ENCODE data around the gene CCDC30. TPM values are rescaled to one million over a fixed set of nuclear protein-coding genes. Genes with fewer than 3 reads are reported as not detected.

CCDC30 gene
- 1.2 TPM for total RNA-seq
- long read RNA-seq, partial matches to known transcripts = 1 of 1 reads
- long read RNA-seq, other reads (novel, unspliced or antisense) = 0 of 1 reads

DNA sequence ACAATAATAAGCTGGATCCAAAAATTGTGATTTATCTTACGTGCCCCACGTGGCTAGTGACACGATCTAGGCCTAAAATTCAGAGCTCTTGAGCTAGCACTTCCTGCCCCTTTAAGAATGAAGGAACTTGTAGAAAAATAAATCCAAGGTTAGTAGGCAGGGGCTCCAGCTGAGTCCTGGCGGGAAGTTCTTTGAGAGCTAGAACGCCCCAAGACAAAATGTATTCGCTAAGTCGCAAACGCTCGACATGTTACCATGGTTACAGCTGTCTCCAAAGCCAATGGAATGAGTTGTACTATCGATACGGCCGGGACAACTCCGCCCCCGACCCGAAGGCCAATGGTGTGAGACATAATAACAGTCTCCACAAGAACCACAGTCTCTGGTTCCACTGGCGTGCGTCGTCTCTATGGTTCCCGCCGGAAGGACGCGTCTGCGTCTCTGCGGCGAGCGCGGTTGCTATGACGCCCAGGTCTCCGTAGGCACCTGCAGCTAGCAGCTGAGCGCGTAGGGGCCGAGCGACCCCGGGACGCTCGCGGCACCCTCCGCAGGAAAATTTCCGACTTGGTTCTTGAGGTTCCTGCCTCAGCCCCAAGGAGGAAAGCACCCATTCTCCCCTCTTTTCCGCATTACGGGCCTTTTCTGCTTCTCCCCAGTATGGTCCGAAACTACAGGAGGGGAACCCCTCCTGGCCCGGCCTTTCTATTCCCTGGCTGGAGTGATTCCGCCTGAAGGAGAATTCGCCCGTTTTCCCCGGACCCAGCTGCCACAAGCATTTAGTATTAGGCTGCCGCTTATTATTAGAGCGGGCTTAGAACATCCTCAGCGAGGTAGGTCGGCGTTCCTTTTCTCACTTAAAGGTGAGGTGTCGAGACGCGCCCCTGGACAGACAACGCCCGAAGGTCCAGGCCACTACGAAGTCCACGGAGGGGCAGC lies at the start of gene CCDC30:
CCDC30 (plus strand) TSS at position 459 of the 936 bp plus-strand sequence. CDS start 17,266 bp downstream, outside the sequence.
- DNase-seq = peak; percentile 94
- peak; percentile 100 for ATAC-seq
- intact Hi-C loops (cut with micrococcal nuclease) = no loop called here

DNA sequence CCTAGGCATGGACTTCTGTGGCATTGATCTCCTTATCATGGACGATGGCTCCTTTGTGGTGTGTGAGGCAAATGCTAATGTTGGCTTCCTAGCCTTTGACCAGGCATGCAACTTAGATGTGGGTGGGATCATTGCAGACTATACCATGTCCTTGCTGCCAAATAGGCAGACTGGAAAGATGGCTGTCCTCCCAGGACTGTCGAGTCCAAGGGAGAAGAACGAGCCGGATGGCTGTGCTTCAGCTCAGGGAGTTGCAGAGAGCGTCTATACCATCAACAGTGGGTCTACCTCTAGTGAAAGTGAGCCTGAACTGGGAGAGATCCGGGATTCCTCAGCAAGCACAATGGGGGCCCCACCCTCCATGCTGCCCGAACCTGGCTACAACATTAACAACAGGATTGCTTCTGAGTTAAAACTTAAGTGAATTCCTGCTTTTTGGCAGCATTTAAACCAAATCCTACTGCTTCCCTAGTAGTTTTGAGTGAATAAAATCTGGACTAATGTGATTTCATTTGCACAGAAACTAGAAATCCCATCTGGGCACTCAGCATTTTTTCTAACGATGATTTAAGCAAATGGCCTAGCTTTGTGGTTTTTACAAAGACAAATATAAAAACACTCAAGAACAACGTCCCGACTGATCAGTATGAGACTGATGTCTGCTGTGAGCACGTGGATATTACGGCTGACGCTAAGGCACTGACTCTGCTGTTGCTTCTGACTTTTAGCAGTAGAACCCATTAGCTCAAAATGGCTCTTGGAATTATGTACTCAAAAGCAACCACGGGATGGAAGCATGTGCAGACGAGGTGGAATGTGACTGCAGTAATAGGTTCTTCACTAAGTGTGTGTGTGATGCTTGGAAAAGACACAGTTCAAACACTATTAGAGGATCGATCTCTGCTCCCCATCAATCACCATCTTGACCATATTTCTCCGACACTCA lies 48.3 kb upstream of the CCDC30 start:
- DNase-seq = no peak
- intact Hi-C loops (cut with micrococcal nuclease) = no loop called here
- no peak for ATAC-seq

DNA sequence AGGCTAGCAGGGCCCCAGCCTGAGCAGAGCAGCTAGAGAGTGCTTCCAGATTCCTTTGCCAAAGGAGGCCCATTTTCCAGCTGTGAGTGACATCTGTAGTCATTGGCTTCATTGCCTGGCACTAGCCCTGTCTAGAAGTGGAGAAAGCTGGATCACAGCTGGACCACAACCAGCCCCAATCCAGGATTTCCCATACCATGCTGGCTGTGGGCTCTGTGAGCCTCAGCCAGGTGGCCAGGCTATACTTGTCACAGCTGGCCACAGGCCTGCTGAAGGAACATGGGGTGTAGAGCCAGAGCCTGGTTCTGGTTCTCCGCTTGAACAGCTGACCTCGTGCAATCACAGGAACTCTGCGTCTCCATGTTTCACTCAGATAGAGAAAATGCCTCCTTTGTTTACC lies 45.9 kb upstream of the CCDC30 start:
- DNase-seq (peak; percentile 37), ATAC-seq (peak; percentile 30)
- intact Hi-C loops (cut with micrococcal nuclease) = no loop called here

DNA sequence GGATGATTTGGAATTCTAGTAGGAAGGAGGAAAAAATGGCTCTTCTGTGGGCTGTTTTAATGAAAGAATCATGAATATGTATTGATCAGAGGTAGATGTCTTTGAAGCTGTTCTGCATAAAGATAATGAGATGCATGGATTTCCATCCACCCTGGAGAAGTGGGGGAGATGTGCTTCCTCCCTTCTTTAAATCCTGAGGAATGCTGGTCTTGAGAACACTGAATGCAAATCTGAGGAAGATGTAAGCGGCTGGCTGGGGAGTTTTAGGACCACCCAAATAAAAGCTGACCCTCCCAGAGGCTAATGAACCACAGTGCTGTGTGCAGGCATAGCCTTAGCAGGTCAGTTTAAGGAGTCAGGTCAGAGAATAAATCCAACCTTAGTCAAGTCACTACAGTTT lies 44.6 kb upstream of the CCDC30 start:
- intact Hi-C loops (cut with micrococcal nuclease) = no loop called here
- DNase-seq = no peak
- no peak for ATAC-seq

DNA sequence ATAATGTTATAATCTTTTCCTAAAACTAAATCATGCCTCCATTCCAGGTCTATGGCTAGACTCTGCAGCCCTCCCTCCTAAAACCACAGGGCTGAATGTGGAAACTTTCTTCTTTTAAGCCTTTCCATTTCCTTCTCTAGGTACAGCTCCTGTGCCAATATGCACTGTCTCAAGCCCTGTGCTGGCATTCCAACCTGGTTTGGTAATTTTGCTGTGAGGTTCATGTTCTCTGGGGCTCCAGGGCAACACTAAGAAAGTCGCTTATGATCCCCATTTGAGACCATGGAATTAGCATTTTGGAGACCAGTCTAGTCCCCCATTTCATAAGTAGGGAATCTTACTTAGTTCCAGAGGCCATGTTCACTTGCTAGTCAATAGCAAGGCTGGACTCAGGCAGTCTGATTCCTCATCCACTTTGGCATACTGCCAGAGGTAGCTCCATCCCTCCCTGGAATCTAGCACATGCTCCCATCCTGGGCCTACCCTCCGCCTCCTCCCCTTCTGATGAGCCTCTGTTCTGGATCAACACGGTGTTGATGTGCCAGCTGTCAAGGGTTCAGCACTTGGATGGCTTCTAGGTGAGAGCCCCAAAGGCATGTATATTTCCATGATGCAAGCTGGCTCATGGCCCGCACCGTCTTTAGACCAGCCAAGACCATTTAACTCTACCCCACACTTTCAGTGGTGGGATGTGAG lies 43.8 kb upstream of the CCDC30 start:
- intact Hi-C loops (cut with micrococcal nuclease) = no loop called here
- ATAC-seq (peak; percentile 89), DNase-seq (peak; percentile 80)

DNA sequence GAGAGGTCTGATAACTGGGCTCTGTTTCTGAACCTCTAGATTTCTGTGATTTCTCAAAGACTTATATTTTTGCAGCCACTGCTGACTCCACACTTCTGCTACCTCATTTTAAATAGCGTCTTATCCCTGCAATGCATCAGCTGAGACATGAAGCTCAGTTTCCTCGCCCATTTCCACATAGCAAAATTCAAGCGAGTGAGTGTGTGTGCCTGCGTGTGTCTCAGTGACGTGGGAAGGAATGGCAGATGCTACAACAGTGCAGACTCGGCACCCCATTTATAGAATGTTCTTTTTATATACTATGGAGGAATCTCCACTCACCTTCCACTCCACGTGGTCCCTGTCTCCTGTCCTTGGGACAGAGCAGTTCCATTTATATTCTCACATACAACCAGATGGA lies 43.0 kb upstream of the CCDC30 start:
- intact Hi-C loops (cut with micrococcal nuclease) = no loop called here
- ATAC-seq = peak; percentile 38
- no peak for DNase-seq

DNA sequence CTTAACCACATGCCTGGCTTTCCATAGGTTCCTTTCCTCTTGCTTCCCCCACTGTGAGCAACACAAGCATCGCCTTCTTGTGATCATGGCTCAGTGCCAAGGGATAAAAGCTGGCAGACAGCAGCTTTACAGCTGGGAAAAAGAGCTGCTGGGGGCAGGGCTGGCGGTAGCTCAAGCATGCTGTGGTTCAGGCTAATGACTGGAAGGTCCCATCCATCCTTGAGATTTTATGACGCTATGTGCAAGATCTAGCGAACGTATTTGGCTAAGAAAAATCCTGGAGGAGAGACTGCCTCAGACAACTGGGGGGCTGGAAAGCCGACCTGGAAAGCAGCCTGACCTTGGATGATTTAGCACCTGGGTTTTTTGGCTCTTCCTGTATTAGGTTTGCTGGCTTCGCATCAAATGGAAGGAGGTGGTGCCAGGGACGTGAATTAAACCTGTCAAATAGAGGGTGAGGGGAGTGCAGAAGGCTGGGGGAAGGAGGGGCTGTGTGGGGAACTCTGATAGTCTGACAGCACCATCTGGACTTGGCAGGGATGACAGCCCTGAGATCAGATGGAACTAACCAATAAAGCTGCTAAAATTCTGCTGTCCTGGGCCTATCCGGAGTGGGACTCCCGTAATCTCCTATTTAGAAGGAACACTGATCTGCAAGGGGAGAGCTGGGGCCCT lies 42.0 kb upstream of the CCDC30 start:
- intact Hi-C loops (cut with micrococcal nuclease) = no loop called here
- DNase-seq (peak; percentile 68), ATAC-seq (peak; percentile 71)

DNA sequence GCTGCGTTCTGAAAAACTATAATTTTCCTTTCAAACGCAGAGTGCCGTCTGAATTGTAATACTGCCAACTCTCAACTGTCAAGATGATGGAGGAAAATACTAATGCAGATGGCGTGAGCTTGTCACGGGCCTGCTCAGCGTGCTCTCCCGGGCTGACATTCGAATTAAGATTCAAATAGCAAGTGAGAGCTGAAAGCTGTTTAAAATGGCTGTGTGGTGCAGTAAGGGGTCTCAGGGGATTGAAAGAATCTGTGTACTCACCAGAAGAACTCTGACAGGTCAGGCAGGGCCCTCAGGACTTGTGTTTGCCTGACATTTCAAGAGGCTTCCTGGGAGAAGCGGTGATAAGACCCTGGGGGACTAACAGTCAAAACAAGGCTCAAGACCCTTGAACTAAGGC lies 40.3 kb upstream of the CCDC30 start:
- DNase-seq (no peak), ATAC-seq (peak; percentile 7)
- intact Hi-C loops (cut with micrococcal nuclease) = no loop called here

DNA sequence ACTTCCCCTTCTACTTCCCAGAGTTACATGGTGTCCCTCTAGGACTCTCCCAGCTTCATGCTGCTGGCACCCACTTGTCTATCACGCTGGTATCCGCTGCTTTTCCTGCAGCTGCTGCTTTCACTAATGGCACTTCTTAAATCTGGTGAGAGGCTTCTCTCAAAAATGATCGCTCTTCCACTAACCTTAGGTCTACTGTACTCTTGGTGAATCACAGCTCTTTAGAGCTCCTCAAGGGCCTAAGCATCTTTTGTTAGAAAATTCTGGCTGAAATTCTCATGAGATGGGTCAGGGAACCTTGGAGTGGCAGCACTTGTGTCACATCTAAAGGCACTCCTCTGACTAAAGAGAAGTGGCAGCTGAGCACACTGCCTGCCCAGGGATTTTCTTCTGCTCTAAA lies 39.4 kb upstream of the CCDC30 start:
- no peak for DNase-seq
- intact Hi-C loops (cut with micrococcal nuclease) = no loop called here
- no peak for ATAC-seq

DNA sequence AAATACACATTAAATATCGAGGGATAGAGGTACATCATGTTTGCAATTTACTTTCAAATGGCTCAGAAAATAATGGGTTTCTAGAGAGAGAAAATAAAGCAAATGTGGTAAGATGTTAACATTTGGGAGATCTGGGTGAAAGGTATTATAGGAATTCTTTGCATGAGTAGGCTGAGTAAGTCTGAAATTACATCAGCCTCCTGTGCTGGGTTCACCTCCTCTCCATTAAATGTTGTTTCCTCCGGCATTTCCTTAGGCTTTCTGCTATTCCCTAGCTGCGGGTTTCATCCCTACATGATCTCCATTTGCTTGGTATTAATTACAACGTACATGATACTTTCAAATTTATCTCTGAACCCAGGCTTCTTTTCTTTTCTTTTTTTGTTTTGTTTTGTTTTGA lies 38.9 kb upstream of the CCDC30 start:
- ATAC-seq = no peak
- intact Hi-C loops (cut with micrococcal nuclease) = no loop called here
- no peak for DNase-seq

DNA sequence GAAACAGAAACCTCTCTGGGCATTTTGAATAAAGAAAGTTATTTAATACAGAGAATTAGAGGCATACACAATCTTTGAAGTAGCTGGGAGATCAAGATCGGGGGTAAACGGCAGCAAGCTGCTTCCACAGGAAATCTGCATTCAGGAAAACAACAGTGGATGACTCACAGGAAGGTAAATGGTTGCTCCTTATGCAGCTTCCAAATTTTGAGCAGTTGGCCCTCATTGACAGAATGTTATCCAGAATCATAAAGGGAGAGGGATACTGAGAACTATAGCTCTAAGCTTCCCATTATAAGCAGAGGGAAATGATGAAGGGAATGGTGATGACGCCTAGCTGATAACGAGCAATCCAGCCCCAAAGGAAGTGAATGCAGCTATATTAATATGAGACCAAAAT lies 35.8 kb upstream of the CCDC30 start:
- intact Hi-C loops (cut with micrococcal nuclease) = no loop called here
- no peak for ATAC-seq
- DNase-seq = no peak

DNA sequence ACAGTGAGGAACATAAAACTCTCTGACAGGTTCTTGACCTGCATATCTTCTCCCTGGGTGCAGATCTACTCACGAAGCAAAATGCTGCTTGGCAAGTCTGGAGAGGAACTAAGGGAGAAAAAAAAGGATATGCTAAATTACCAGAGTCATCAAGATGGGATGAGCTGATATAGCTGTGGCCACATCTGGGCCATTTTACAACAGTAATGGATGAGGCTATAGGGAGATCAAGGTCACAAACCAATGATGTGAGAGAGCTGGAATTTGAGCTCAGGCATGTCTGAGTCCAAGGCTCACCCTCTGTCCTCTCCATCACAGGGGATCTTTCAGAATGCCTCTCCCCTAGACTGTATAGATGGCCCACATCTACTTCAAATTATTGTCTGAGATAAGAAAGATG lies 33.5 kb upstream of the CCDC30 start:
- intact Hi-C loops (cut with micrococcal nuclease) = no loop called here
- no peak for ATAC-seq
- DNase-seq = no peak

DNA sequence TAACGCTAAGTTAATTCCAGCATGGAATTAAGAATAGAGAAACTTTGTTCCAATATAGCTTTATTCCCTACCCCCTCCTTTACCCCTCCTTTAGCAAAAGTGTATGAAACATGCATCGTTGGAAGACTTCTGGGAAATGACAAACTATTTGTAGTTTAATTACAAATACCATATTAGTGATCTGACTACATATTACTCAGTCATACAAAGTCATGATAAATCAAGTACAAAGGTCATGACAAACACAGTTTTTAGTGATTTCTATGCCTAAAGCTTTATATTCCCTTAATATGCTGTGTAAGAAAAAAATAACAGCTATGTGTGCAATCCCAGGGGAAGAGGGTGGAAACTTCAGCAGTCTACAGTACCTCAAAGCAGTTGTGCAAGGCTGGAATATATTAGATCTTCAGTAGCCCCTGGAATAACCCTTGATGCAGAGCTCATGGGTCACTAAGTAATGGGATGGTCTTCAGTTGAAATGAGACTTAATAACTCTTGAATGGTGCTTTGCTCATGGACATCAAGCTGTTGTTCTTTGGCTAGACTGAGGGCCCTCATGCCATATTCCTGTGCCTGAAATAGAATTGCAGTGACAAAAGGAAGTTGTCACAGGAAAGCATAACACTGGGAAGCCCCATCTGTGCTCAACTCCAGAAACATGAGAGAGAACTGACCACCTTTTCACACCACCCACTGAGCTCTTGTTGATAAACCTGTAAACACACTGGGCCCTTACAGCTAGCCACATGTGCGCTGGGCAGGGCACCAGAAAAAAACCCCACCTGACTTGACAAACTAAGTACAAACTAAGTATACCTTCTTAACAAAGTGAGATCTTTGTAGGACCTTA lies 32.6 kb upstream of the CCDC30 start:
- no peak for DNase-seq
- ATAC-seq = no peak
- intact Hi-C loops (cut with micrococcal nuclease) = no loop called here

DNA sequence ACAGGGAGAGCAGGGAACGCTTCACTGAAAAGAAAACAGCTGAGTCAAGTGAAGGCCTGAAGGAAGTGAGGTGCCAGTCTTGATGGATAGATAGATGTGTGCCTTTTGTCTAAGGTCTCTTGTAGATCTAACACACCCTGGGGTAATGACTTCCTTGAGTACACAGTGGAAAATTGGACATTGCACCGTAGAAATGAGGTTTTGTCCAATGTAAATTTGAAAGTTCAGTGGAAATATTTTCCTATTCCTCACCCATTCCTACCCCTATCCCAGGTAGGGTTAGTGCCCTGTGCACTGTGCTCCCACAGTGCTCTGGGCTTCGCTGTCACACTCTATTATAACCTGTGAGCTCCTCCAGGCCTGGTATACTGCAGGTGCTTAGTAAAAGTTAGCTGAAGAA lies 31.6 kb upstream of the CCDC30 start:
- ATAC-seq (no peak), DNase-seq (no peak)
- intact Hi-C loops (cut with micrococcal nuclease) = no loop called here

DNA sequence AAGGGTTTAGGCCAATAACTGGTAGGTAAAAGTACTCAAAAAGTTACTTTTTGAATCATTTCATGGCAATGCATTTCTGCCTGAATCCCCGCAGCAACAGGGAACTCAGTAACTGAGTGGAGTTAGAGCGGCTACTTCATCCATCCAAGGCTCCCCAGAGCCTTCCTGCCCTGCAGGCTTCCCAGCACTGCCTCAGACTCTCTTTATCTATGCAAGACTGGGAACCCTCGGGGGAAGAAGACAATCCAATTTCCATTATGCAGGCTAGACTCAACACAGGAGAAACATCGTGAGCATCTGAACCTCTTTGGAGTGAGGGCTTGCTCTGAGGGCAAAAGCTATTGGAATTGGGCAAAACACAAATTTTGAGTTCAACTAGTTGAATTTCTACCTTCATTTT lies 30.4 kb upstream of the CCDC30 start:
- intact Hi-C loops (cut with micrococcal nuclease) = no loop called here
- DNase-seq (no peak), ATAC-seq (peak; percentile 18)

DNA sequence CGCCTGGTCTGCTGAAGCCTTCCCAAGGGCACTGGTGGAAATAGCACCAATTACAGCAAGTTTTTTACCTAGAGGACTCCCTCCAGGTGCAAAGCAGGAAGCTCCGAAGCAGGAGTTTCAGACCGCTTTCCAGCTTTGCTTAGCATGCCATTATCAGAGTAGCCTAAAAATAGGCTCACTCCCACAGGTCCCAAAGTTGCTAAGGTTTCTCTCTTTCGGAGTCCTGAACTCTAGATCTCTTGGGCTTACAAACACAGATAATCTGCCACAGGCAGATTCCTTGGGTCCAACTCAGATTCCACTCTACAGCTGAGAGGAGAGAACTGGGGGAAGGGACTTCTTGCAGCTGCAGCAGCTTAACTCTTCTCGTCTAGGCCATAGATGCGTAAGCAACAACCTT lies 29.7 kb upstream of the CCDC30 start:
- intact Hi-C loops (cut with micrococcal nuclease) = no loop called here
- ATAC-seq (peak; percentile 24), DNase-seq (no peak)

DNA sequence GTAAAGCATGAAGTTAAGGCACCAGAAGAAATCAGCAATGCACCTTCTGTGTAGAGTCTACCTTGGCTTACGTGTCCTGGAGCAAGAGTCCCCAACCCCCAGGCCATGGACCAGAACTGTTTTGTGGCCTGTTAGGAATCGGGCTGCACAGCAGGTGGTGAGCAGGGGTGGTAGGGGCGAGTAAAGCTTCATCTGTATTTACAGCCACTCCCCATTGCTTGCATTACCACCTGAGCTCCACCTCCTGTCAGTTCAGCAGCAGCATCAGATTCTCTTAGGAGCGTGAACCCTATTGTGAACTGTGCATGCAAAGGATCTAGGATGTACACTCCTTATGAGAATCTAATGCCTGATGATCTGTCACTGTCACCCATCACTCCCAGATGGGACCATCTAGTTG lies 28.7 kb upstream of the CCDC30 start:
- intact Hi-C loops (cut with micrococcal nuclease) = no loop called here
- ATAC-seq = no peak

DNA sequence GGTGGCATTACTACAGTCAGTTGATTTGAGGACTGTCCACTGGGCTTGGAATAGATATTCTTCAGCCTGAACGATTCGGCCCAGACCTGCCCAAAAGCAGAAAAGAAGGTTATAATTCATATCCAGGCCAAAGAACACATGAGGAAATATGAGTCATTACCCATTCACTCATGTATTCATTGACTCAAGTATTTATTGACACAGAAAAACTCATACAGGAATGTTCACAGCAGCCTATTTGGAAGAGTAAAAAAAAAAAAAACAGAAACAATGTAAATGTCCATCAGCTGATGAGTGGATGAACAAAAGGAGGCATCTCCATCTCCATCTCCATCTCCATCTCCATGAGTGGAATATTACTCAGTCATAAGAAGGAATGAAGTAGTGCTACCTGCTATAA lies 23.1 kb upstream of the CCDC30 start:
- DNase-seq (no peak), ATAC-seq (no peak)
- intact Hi-C loops (cut with micrococcal nuclease) = no loop called here

More for the DNA sequence above, 28.7 kb upstream of the CCDC30 start:
- DNase-seq = no peak

Measured in left ventricle myocardium superior (tissue), 1 donor.